Sigmoid colon (tissue), 7 donors: ENCODE data around the gene MAGEA9B. TPM values are rescaled to one million over a fixed set of nuclear protein-coding genes. Genes with fewer than 3 reads are reported as not detected.
"Not testable (repeated sequence)": the region's sequence is repeated elsewhere in the genome, so short reads cannot be mapped to it uniquely, and the experiment has no call there.

Source experiments
- DNase-seq: peaks from one replicate; pipeline ENCODE4 v3.0.0-alpha.2; 2019
- H3K27ac ChIP-seq, 4 donors: fragments of 200-600 bp; sonication (generic); one replicate each; pipeline ENCODE4 v1.5.1; 2016 to 2019; ENCODE audit warnings: mild to moderate bottlenecking in 1 of 4
- H3K27me3 ChIP-seq, 3 donors: fragments of 200-600 bp; sonication (generic); one replicate each; pipeline ENCODE4 v1.5.1; 2019; ENCODE audit warnings: mild to moderate bottlenecking in 1 of 3
- H3K36me3 ChIP-seq, 4 donors: fragments of 200-600 bp; sonication (generic); one replicate each; pipeline ENCODE4 v1.5.1; 2016 to 2019
- H3K4me1 ChIP-seq, 4 donors: fragments of 200-600 bp; sonication (generic); one replicate each; pipeline ENCODE4 v1.5.1; 2017 to 2019
- H3K4me3 ChIP-seq, 4 donors: fragments of 200-600 bp; sonication (generic); one replicate each; pipeline ENCODE4 v1.5.1; 2017 to 2019; ENCODE audit warnings: mild to moderate bottlenecking in 2 of 4, moderate library complexity in 1 of 4
- H3K9me3 ChIP-seq, 4 donors: fragments of 200-600 bp in 3 of 4; sonication (generic) in 3 of 4; one replicate each; pipeline versions ENCODE4 v1.5.1 to v1.6.1; 2013 to 2019
- POLR2AphosphoS5 ChIP-seq, 4 donors: sonication (generic); formaldehyde crosslinking; IDR thresholded peaks; one replicate each; pipeline ENCODE4 v1.6.1; 2017; ENCODE audit warnings: antibody characterized with exemption in 4 of 4
- WGBS, 2 donors: extraction: QIAGEN DNeasy Blood & Tissue Kit; methylation state at CpG; one replicate each; pipeline ENCODE4 v1.1.7; 2013; 5-methylcytosine and 5-hydroxymethylcytosine counted together
- intact Hi-C: fragments of 100-400 bp; cut with DNase I; formaldehyde crosslinking; loops from one replicate; pipeline ENCODE4 v1.15.1; 2023
- polyA plus RNA-seq, 3 donors: library from polyadenylated mRNA; stranded (reverse); fragments of 200-250 nt; gene quantifications; one replicate each; pipeline ENCODE4 v1.2.3, GENCODE V29; 2013
- total RNA-seq, 4 donors: library from RNA; depleted of rRNA; stranded (reverse); fragments of >200 nt; gene quantifications; one replicate each; pipeline ENCODE4 v1.1.0, GENCODE V29; 2016
- TF ChIP-seq, protein P1 (sequence below), 4 experiments: fragments of 450-650 bp in 3 of 4; fragments of 200-600 bp in 1 of 4; IDR thresholded peaks; one replicate each; pipeline ENCODE4 v1.5.1; 2016 to 2019; ENCODE audit warnings: antibody characterized with exemption in 4 of 4, mild to moderate bottlenecking in 3 of 4, moderate library complexity in 2 of 4
- donor health status: healthy with polysubstance abuse.
- donor health status: Bipolar disorder and iron deficiency.
- donor health status: healthy.

The MAGEA9B gene
- total and polyA plus RNA-seq, 7 donors = not detected

DNA sequence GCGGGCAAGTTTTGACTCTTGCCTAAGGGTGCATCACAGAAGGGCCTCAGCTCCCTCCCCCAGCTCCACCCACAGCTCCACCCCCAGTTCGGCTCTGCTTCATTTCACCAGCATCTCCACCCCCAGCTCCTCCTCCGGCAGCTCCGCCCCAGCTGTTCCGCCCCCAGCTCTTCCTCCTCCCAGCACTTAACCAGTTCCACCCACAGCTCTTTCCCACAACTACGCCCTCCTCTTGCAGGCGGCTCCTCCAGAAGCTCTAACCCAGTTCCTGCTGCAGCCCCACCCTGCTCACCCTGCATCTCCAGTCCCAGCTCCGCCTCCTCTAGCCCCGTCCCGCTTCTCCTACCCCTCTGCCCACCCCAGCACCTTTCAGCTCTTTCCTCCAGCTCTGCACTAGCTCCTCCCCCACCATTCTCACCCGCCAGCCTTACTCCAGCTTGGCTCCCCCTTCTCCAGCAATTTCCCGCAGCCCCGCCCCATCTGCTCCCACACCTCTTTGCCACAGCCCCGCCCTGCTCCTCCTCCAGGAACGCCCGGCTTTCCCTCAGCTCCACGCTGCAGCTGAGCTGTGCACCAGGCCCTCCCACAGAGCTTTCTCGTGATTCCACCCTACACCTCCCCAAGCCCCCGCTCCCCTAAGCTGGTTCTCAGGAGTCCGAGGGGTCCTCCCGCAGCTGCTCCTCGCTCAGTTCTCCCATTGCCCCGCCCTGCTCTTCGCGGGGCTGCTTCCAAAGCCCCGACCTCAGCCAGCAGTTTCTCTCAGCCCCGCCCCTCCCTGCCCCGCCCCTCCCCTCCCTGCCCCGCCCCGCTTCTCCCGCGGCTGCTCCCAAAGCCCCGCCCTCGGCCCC is 47.8 kb downstream of the MAGEA9B start:
- WGBS, 2 donors = 1 to 2% methylated on average over 32 to 33 of the region's 34 CpGs
- peak; percentile 96 for DNase-seq
- no peaks in the 10 kb centered on the region for H3K9me3 ChIP-seq
- H3K4me1 ChIP-seq = peaks cover 0 to 8% (median 7%) of the 10 kb centered on the region in 4 donors
- H3K27me3 ChIP-seq = no peaks in the 10 kb centered on the region
- peak overlapping the region; percentile 33 to 64 (median 59) for H3K4me3 ChIP-seq
- H3K36me3 ChIP-seq = no peaks in the 10 kb centered on the region
- TF ChIP-seq POLR2AphosphoS5 (IDR thresholded peaks at IDR 0.05) = peak in 1 of 4 donors; percentile 31
- TF ChIP-seq, protein P1, sequence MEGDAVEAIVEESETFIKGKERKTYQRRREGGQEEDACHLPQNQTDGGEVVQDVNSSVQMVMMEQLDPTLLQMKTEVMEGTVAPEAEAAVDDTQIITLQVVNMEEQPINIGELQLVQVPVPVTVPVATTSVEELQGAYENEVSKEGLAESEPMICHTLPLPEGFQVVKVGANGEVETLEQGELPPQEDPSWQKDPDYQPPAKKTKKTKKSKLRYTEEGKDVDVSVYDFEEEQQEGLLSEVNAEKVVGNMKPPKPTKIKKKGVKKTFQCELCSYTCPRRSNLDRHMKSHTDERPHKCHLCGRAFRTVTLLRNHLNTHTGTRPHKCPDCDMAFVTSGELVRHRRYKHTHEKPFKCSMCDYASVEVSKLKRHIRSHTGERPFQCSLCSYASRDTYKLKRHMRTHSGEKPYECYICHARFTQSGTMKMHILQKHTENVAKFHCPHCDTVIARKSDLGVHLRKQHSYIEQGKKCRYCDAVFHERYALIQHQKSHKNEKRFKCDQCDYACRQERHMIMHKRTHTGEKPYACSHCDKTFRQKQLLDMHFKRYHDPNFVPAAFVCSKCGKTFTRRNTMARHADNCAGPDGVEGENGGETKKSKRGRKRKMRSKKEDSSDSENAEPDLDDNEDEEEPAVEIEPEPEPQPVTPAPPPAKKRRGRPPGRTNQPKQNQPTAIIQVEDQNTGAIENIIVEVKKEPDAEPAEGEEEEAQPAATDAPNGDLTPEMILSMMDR (IDR thresholded peaks at IDR 0.05) = no peak
- peak overlapping the region; percentile 87 to 89 (median 88) for H3K27ac ChIP-seq
- intact Hi-C loops = loop anchor here (2.0 to 10.0 kb wide), 4 partner anchors 35 to 1625 kb away; partner anchors contain the start of genes FMR1, IDS and MAMLD1

DNA sequence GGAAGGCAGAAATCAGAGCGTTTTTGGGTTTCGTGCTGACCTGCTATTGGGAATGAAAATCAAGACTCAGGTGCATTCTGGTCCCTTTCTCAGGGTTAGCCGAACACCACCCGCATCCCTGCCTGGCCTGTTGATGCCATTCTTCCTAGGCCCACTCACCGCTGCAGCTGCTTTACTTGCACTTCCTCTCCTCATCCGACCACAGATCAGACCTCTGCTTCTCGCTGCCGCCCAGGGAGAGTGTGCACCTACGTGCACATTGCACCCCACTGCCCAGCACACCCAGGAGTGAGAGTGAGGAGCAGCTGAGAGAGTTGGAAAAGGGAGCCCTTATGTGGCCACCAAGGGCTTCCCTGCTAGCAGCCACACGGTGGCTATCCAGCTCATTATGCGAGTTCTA is 49.8 kb downstream of the MAGEA9B start:
- 86 to 91% methylated on average over 8 of the region's 11 CpGs for WGBS, 2 donors
- H3K36me3 ChIP-seq, H3K4me3 ChIP-seq, H3K9me3 ChIP-seq, intact Hi-C loops, DNase-seq, H3K27ac ChIP-seq, H3K27me3 ChIP-seq, H3K4me1 ChIP-seq: not testable (repeated sequence)

DNA sequence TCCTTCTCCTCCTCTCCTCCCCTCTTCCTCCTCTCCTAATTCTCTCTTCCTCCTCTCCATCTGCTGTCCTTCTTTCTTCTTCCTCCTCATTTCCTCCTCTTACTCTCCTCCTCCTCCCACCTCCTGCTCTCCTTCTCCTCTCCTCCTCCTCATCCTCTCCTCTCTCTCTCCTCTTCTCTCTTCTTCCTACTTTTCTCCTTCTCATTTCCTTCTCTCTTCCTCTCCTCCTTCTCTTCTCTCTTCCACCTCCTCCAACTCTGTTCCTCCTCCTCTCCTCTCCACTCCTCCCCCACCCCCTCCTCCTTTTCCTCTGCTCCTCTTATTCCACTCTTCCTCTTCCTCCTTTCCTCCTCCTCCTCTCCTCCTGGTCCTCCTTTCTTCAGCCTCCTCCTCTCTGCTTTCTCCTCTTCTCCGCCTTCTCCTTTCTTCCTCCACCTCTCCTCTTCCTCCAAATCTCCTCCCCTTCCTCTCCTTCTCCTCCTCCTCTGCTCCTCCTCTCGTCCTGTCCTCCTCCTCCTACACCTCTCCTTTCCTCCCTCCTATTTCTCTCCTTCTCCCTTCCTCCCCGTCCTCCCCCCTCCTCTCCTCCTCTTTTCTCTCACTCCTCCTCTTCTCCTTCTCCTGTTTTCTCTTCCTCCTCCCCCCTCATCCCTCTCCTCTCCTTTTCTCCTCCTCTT is 52.2 kb downstream of the MAGEA9B start:
- DNase-seq, H3K4me1 ChIP-seq, H3K9me3 ChIP-seq, H3K27me3 ChIP-seq, H3K4me3 ChIP-seq, H3K27ac ChIP-seq, intact Hi-C loops, H3K36me3 ChIP-seq: not testable (repeated sequence)
- 80 to 93% methylated on average over 3 of the region's 3 CpGs for WGBS, 2 donors

DNA sequence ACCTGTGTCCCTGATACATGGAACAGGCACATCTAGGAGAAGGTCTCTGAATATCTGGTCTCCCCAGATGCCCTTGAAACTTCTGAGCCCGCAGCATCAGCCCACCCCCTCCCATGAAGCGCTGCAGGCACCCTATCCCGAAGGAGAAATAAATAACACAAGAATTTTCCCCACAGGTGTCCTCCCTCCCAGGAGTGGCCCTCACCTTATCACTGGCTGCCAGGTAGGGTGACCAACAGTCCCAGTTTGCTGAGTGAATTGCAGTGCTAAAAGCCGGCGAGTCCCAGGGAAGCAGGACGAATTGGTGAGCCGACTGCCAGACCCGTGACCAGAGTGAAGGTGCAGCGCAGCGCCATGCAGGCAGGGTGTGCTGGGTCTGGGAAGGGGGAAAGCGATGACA is 53.3 kb downstream of the MAGEA9B start:
- H3K4me3 ChIP-seq, H3K4me1 ChIP-seq, H3K9me3 ChIP-seq, H3K27ac ChIP-seq, H3K27me3 ChIP-seq, H3K36me3 ChIP-seq, intact Hi-C loops, DNase-seq: not testable (repeated sequence)
- 97% methylated on average over 9 of the region's 11 CpGs for WGBS, 2 donors

DNA sequence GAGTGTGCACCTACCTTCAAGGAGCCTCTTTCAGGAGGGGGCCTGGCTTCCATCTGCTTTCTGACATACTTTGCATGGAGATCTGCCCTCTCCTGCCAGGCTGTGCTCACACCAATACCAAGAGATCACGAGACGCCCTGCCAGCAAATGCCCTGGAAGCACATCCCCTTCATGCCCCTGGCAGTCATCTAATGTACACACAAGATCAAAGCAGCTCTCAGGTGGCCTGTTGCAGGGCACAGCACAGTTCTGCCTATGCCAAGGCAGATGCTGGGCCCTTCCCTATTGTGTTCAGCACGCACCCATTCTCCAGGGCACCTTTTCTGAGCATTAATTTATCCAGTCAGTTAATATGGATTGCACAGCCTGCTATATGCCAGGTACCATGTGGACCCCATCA is 54.4 kb downstream of the MAGEA9B start:
- 91 to 100% methylated on average over 1 of the region's 3 CpGs for WGBS, 2 donors
- H3K27me3 ChIP-seq, H3K36me3 ChIP-seq, H3K27ac ChIP-seq, H3K4me3 ChIP-seq, intact Hi-C loops, H3K4me1 ChIP-seq, H3K9me3 ChIP-seq, DNase-seq: not testable (repeated sequence)

Other genes with a start within 250 kb of the MAGEA9B start
- 10 to 100 TPM; 71.3 to 97.2 (median 89.9) TPM for gene IDS, start 82.2 kb downstream of the MAGEA9B start, total RNA-seq
- gene IDS, start 82.2 kb downstream of the MAGEA9B start, polyA plus RNA-seq = 10 to 100 TPM; 31.3 to 49.7 (median 43.8) TPM
- gene EOLA1, start 46.4 kb downstream of the MAGEA9B start, total RNA-seq = 10 to 100 TPM in 3 of 4 donors, 1 to 10 TPM in 1; 8.7 to 14.4 (median 11.9) TPM
- gene EOLA1, start 46.4 kb downstream of the MAGEA9B start, polyA plus RNA-seq = 10 to 100 TPM; 31.2 to 43.0 (median 34.2) TPM
- not detected for gene HSFX3, start 37.5 kb downstream of the MAGEA9B start, total RNA-seq
- not detected for gene HSFX3, start 37.5 kb downstream of the MAGEA9B start, polyA plus RNA-seq
- gene HSFX2, start 7.9 kb upstream of the MAGEA9B start, total RNA-seq = not detected
- under 1 TPM in 1 of 3 donors, not detected in 2; 0.39 TPM for gene HSFX2, start 7.9 kb upstream of the MAGEA9B start, polyA plus RNA-seq
- gene TMEM185A, start 44.3 kb upstream of the MAGEA9B start, total RNA-seq = 10 to 100 TPM in 3 of 4 donors, 1 to 10 TPM in 1; 9.6 to 18.3 (median 13.0) TPM
- 10 to 100 TPM in 1 of 3 donors, 1 to 10 TPM in 2; 4.2 to 11.7 (median 6.0) TPM for gene TMEM185A, start 44.3 kb upstream of the MAGEA9B start, polyA plus RNA-seq
- gene MAGEA11, start 124.6 kb upstream of the MAGEA9B start, total RNA-seq = not detected
- not detected for gene MAGEA11, start 124.6 kb upstream of the MAGEA9B start, polyA plus RNA-seq
- gene HSFX1, start 186.6 kb upstream of the MAGEA9B start, total RNA-seq = 1 to 10 TPM in 2 of 4 donors, under 1 TPM in 2; 0.83 to 1.3 (median 1.0) TPM
- gene HSFX1, start 186.6 kb upstream of the MAGEA9B start, polyA plus RNA-seq = under 1 TPM in 1 of 3 donors, not detected in 2; 0.71 TPM
- not detected for gene MAGEA9, start 194.5 kb upstream of the MAGEA9B start, total RNA-seq
- not detected for gene MAGEA9, start 194.5 kb upstream of the MAGEA9B start, polyA plus RNA-seq